Thyroid gland (tissue), 4 donors: Measurements from ENCODE around the gene FNDC10. TPM values are rescaled to one million over a fixed set of nuclear protein-coding genes. Genes with fewer than 3 reads are reported as not detected.

ENCODE experiments used
- DNase-seq, 2 donors: peaks; one replicate each; pipeline ENCODE4 v3.0.0-alpha.2; 2019
- H3K27ac ChIP-seq, 3 donors: fragments of 200-600 bp; sonication (generic); 1 replicate in 2 of 3; 2 replicates in 1 of 3; pipeline ENCODE4 v1.5.1; 2016 to 2019; ENCODE audit warnings: mild to moderate bottlenecking in 1 of 3, moderate library complexity in 1 of 3
- H3K27me3 ChIP-seq: fragments of 200-600 bp; sonication (generic); one replicate; pipeline ENCODE4 v1.5.1; 2019
- H3K36me3 ChIP-seq, 2 donors: fragments of 200-600 bp; sonication (generic); one replicate each; pipeline ENCODE4 v1.5.1; 2016 to 2019
- H3K4me1 ChIP-seq, 2 donors: fragments of 200-600 bp; sonication (generic); one replicate each; pipeline ENCODE4 v1.5.1; 2017 to 2019
- H3K4me3 ChIP-seq, 3 donors: fragments of 200-600 bp; sonication (generic); replicated peaks in 1 of 3; 1 replicate in 2 of 3; 2 replicates in 1 of 3; pipeline ENCODE4 v1.5.1; 2016; ENCODE audit warnings: mild to moderate bottlenecking in 1 of 3
- H3K9me3 ChIP-seq: fragments of 200-600 bp; sonication (generic); one replicate; pipeline ENCODE4 v1.5.1; 2017
- CTCF ChIP-seq, 6 experiments: fragments of 200-600 bp in 3 of 6; fragments of 450-650 bp in 3 of 6; sonication (generic) in 3 of 6; IDR thresholded peaks; one replicate each; pipeline ENCODE4 v1.5.1; 2016 to 2019; ENCODE audit warnings: antibody characterized with exemption in 6 of 6, mild to moderate bottlenecking in 2 of 6, inconsistent platforms in 1 of 6, moderate library complexity in 1 of 6
- POLR2A ChIP-seq, 2 donors: fragments of 450-650 bp; IDR thresholded peaks; one replicate each; pipeline ENCODE4 v1.6.1; 2017; ENCODE audit warnings: antibody characterized with exemption in 2 of 2, mild to moderate bottlenecking in 2 of 2, moderate library complexity in 1 of 2
- WGBS, 2 donors: methylation state at CpG; one replicate each; pipeline ENCODE4 v1.1.5; 2017; 5-methylcytosine and 5-hydroxymethylcytosine counted together
- intact Hi-C: fragments of 100-400 bp; cut with DNase I; formaldehyde crosslinking; loops from one replicate; pipeline ENCODE4 v1.15.1; 2023
- total RNA-seq, 4 donors: library from RNA; depleted of rRNA; stranded (reverse); fragments of >200 nt; gene quantifications; one replicate each; pipeline ENCODE4 v1.2.3, GENCODE V29; 2016

FNDC10 gene
- total RNA-seq, 4 donors from 2014 or later, result 1.0 to 9.9 (median 5.3) TPM

- no peak overlapping the region for H3K4me3 ChIP-seq
- no peaks in the 10 kb centered on the region for H3K27me3 ChIP-seq
- H3K4me1 ChIP-seq, result peaks cover 0 to 7% of the 10 kb centered on the region in 2 donors
- no peaks in the 10 kb centered on the region for H3K9me3 ChIP-seq
- no peak overlapping the region for H3K27ac ChIP-seq
- intact Hi-C loops, result no loop called here
- no peak for DNase-seq
- H3K36me3 ChIP-seq, result no peaks in the 10 kb centered on the region
- TF ChIP-seq CTCF (IDR thresholded peaks at IDR 0.05), result no peak
- TF ChIP-seq POLR2A (IDR thresholded peaks at IDR 0.05), result no peak
- 94 to 100% methylated on average over 3 to 4 of the region's 13 CpGs for WGBS, 2 donors
These were observed 6.3 kb upstream of the FNDC10 start for GRCh38 chr1:1606232-1606631.

GRCh38 chr1:1605724-1606123, 5.8 kb upstream of the FNDC10 start:
- H3K27me3 ChIP-seq, result no peaks in the 10 kb centered on the region
- no peaks in the 10 kb centered on the region for H3K9me3 ChIP-seq
- H3K36me3 ChIP-seq, result no peaks in the 10 kb centered on the region
- 85 to 86% methylated on average over 1 to 16 of the region's 17 CpGs for WGBS, 2 donors
- H3K4me3 ChIP-seq, result no peak overlapping the region
- intact Hi-C loops, result no loop called here
- H3K27ac ChIP-seq, result no peak overlapping the region
- TF ChIP-seq CTCF (IDR thresholded peaks at IDR 0.05) (no peak), POLR2A (IDR thresholded peaks at IDR 0.05) (no peak)
- H3K4me1 ChIP-seq, result peaks cover 1 to 6% of the 10 kb centered on the region in 2 donors
- DNase-seq, result no peak

DNA sequence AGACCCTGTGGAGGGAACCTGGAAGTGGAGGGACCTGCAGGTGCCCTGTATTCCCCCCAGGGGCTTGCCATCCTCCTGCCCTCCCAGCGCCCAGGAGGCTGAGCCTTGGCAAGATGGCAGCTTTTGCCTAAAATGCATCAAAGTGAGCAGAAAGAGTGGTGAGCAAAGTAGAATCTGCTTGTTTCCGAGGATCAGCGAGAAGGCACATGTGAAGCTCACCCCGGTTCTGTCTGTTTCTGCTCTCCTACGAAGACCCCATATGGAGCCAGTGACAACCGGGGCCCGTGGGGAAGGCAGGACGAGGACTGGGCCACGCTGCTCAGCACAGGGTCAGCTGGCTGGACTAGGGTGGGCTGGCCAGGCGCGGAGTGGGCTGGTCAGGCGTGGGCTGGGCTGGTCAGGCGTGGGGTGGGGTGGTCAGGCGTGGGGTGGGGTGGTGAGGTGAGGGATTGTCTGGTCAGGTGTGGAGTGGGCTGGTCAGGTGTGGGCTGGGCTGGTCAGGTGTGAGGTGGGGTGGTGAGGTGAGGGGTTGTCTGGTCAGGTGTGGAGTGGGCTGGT, 5.2 kb upstream of the FNDC10 start:
- no peak overlapping the region for H3K4me3 ChIP-seq
- H3K27me3 ChIP-seq, result no peaks in the 10 kb centered on the region
- H3K9me3 ChIP-seq, result no peaks in the 10 kb centered on the region
- TF ChIP-seq POLR2A (IDR thresholded peaks at IDR 0.05) (no peak), CTCF (IDR thresholded peaks at IDR 0.05) (no peak)
- H3K27ac ChIP-seq, result no peak overlapping the region
- H3K36me3 ChIP-seq, result no peaks in the 10 kb centered on the region
- intact Hi-C loops, result no loop called here
- no peak for DNase-seq
- WGBS, 2 donors, result 65 to 78% methylated on average over 9 to 14 of the region's 14 CpGs
- H3K4me1 ChIP-seq, result peaks cover 7 to 10% of the 10 kb centered on the region in 2 donors

GRCh38 chr1:1604374-1605033, 4.6 kb upstream of the FNDC10 start:
- intact Hi-C loops, result no loop called here
- TF ChIP-seq POLR2A (IDR thresholded peaks at IDR 0.05) (no peak), CTCF (IDR thresholded peaks at IDR 0.05) (no peak)
- Histone ChIP-seq H3K36me3 (no peaks in the 10 kb centered on the region), H3K4me3 (no peak overlapping the region), H3K4me1 (peaks cover 7 to 10% of the 10 kb centered on the region in 2 donors), H3K9me3 (no peaks in the 10 kb centered on the region), H3K27me3 (no peaks in the 10 kb centered on the region), H3K27ac (no peak overlapping the region)
- DNase-seq, result no peak
- WGBS, 2 donors, result 80 to 86% methylated on average over 11 to 13 of the region's 15 CpGs

- no peaks in the 10 kb centered on the region for H3K36me3 ChIP-seq
- H3K4me3 ChIP-seq, result no peak overlapping the region
- intact Hi-C loops, result no loop called here
- H3K27me3 ChIP-seq, result no peaks in the 10 kb centered on the region
- no peaks in the 10 kb centered on the region for H3K9me3 ChIP-seq
- DNase-seq, result no peak
- TF ChIP-seq CTCF (IDR thresholded peaks at IDR 0.05), result no peak
- TF ChIP-seq POLR2A (IDR thresholded peaks at IDR 0.05), result no peak
- H3K4me1 ChIP-seq, result peaks cover 7 to 16% of the 10 kb centered on the region in 2 donors
- WGBS, 2 donors, result 72 to 77% methylated on average over 7 to 8 of the region's 13 CpGs
- H3K27ac ChIP-seq, result no peak overlapping the region
These were observed 3.9 kb upstream of the FNDC10 start for GRCh38 chr1:1603671-1604373.
